SK-N-SH treated with all-trans-retinoic acid at 6 μM for 48 hours (cell line): ENCODE data around the gene MAP2K1.
"Not testable (repeated sequence)": the region's sequence is repeated elsewhere in the genome, so short reads cannot be mapped to it uniquely, and the experiment has no call there.

Source experiments
- ATAC-seq: fragments of 200-7000 bp; cut with Tn5 transposase; 3 replicates; pipeline ENCODE4 v1.9.1; 2020; ENCODE audit warnings: mild to moderate bottlenecking, moderate library complexity
- BACH2 ChIP-seq: fragments of 250-450 bp; sonication (Bioruptor Pico); IDR thresholded peaks from 2 replicates; pipeline ENCODE4 v1.9.0; 2021; ENCODE audit warnings: mild to moderate bottlenecking, borderline replicate concordance
- CSDC2 ChIP-seq: fragments of 250-450 bp; sonication (Bioruptor Pico); IDR thresholded peaks from 2 replicates; pipeline ENCODE4 v1.5.0; 2020; ENCODE audit warnings: mild to moderate bottlenecking, moderate library complexity
- ESRRG ChIP-seq: fragments of 250-450 bp; sonication (Bioruptor Pico); IDR thresholded peaks from 2 replicates; pipeline ENCODE4 v1.6.1; 2021; ENCODE audit warnings: mild to moderate bottlenecking
- GLIS3 ChIP-seq: fragments of 250-450 bp; sonication (Bioruptor Pico); IDR thresholded peaks from 2 replicates; pipeline ENCODE4 v1.5.0; 2020; ENCODE audit warnings: mild to moderate bottlenecking, moderate library complexity
- ISL1 ChIP-seq: fragments of 250-450 bp; sonication (Bioruptor Pico); IDR thresholded peaks from 2 replicates; pipeline ENCODE4 v2.1.2; 2022; ENCODE audit warnings: mild to moderate bottlenecking, moderate library complexity
- OSR1 ChIP-seq: fragments of 250-450 bp; sonication (Bioruptor Pico); IDR thresholded peaks from 2 replicates; pipeline ENCODE4 v1.8.0; 2022; ENCODE audit warnings: moderate library complexity, mild to moderate bottlenecking, inconsistent platforms
- PATZ1 ChIP-seq: fragments of 250-450 bp; sonication (Bioruptor Pico); IDR thresholded peaks from 2 replicates; pipeline ENCODE4 v1.8.0; 2020; ENCODE audit warnings: mild to moderate bottlenecking, moderate library complexity, borderline replicate concordance
- PPARA ChIP-seq: fragments of 250-450 bp; sonication (Bioruptor Pico); IDR thresholded peaks from 2 replicates; pipeline ENCODE4 v1.5.0; 2020; ENCODE audit warnings: mild to moderate bottlenecking, borderline replicate concordance
- SNAI2 ChIP-seq: fragments of 250-450 bp; sonication (Bioruptor Pico); IDR thresholded peaks from 2 replicates; pipeline ENCODE4 v1.5.0; 2020; ENCODE audit warnings: mild to moderate bottlenecking, moderate library complexity
- TCF4 ChIP-seq: fragments of 250-450 bp; sonication (Bioruptor Pico); IDR thresholded peaks from 2 replicates; pipeline ENCODE4 v1.8.0; 2021; ENCODE audit warnings: mild to moderate bottlenecking, moderate library complexity, borderline replicate concordance
- TOX ChIP-seq: fragments of 250-450 bp; sonication (Bioruptor Pico); IDR thresholded peaks from 2 replicates; pipeline ENCODE4 v1.8.0; 2021; ENCODE audit warnings: mild to moderate bottlenecking, moderate library complexity, borderline replicate concordance
- ZC3H10 ChIP-seq: fragments of 250-450 bp; sonication (Bioruptor Pico); IDR thresholded peaks from 2 replicates; pipeline ENCODE4 v1.5.1; 2021; ENCODE audit warnings: mild to moderate bottlenecking, moderate library complexity
- ZFP30 ChIP-seq: fragments of 450-650 bp; formaldehyde crosslinking; IDR thresholded peaks from 2 replicates; pipeline ENCODE4 v1.5.0; 2022; ENCODE audit warnings: mild to moderate bottlenecking, moderate library complexity
- ZNF565 ChIP-seq: fragments of 450-650 bp; formaldehyde crosslinking; conservative IDR thresholded peaks from 2 replicates; pipeline ENCODE4 v1.5.0; 2020; ENCODE audit warnings: low read depth, mild to moderate bottlenecking, moderate library complexity
- ZNF70 ChIP-seq: fragments of 450-650 bp; formaldehyde crosslinking; IDR thresholded peaks from 2 replicates; pipeline ENCODE4 v1.5.0; 2020; ENCODE audit warnings: mild to moderate bottlenecking, moderate library complexity
- ZNF8 ChIP-seq: fragments of 450-650 bp; formaldehyde crosslinking; IDR thresholded peaks from 2 replicates; pipeline ENCODE4 v1.5.0; 2020; ENCODE audit warnings: mild to moderate bottlenecking, moderate library complexity
- TF ChIP-seq, protein P1 (sequence below): fragments of 250-450 bp; sonication (Bioruptor Pico); IDR thresholded peaks from 2 replicates; pipeline ENCODE4 v1.8.0; 2021; ENCODE audit warnings: low read depth, mild to moderate bottlenecking, moderate library complexity, borderline replicate concordance
- TF ChIP-seq, protein P2 (sequence below): fragments of 250-450 bp; sonication (Bioruptor Pico); IDR thresholded peaks from 2 replicates; pipeline ENCODE4 v1.5.1; 2020; ENCODE audit warnings: low read depth, mild to moderate bottlenecking, moderate library complexity
- TF ChIP-seq, protein P3 (sequence below): fragments of 250-450 bp; sonication (Bioruptor Pico); IDR thresholded peaks from 2 replicates; pipeline ENCODE4 v1.5.1; 2021; ENCODE audit warnings: mild to moderate bottlenecking, moderate library complexity

MAP2K1 gene

GRCh38 chr15:66498501-66499386 lies 112.0 kb downstream of the MAP2K1 start:
- TF ChIP-seq ZNF8 (CRISPR knock-in tag), result no peak
- TF ChIP-seq ESRRG (CRISPR knock-in tag), result 0 out of 2 replicates have a peak, but pooled peaks have one; percentile 10
- TF ChIP-seq, all 23 proteins: peak for 1
- 0 out of 3 replicates have a peak, but pooled peaks have one; percentile 5 for ATAC-seq

DNA sequence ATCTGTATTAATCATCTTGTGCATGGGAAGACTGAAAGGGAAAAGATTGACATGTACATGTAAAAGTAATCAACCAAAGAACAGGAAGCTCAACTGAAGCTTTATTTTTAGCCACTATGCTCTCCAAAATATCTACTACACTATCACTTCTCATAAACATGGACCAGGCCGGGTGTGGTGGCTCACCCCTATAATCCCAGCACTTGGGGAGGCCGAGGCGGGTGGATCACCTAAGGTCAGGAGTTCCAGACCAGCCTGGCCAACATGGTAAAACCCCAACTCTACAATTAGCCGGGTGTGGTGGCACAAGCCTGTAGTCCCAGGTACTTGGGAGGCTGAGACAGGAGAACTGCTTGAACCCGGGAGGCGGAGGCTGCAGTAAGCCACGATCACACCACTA lies 113.6 kb downstream of the MAP2K1 start:
- not testable (repeated sequence) for ATAC-seq

- no peak for ATAC-seq
- TF ChIP-seq, protein P1, sequence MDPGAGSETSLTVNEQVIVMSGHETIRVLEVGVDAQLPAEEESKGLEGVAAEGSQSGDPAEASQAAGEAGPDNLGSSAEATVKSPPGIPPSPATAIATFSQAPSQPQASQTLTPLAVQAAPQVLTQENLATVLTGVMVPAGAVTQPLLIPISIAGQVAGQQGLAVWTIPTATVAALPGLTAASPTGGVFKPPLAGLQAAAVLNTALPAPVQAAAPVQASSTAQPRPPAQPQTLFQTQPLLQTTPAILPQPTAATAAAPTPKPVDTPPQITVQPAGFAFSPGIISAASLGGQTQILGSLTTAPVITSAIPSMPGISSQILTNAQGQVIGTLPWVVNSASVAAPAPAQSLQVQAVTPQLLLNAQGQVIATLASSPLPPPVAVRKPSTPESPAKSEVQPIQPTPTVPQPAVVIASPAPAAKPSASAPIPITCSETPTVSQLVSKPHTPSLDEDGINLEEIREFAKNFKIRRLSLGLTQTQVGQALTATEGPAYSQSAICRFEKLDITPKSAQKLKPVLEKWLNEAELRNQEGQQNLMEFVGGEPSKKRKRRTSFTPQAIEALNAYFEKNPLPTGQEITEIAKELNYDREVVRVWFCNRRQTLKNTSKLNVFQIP (CRISPR knock-in tag), result no peak
- TF ChIP-seq TOX, result no peak
- no peak for TF ChIP-seq ISL1 (CRISPR knock-in tag)
- TF ChIP-seq OSR1 (CRISPR knock-in tag), result no peak
- TF ChIP-seq ZNF565 (CRISPR knock-in tag), result no peak
- TF ChIP-seq, protein P2, sequence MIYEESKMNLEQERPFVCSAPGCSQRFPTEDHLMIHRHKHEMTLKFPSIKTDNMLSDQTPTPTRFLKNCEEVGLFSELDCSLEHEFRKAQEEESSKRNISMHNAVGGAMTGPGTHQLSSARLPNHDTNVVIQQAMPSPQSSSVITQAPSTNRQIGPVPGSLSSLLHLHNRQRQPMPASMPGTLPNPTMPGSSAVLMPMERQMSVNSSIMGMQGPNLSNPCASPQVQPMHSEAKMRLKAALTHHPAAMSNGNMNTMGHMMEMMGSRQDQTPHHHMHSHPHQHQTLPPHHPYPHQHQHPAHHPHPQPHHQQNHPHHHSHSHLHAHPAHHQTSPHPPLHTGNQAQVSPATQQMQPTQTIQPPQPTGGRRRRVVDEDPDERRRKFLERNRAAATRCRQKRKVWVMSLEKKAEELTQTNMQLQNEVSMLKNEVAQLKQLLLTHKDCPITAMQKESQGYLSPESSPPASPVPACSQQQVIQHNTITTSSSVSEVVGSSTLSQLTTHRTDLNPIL (CRISPR knock-in tag), result no peak
- TF ChIP-seq, protein P3, sequence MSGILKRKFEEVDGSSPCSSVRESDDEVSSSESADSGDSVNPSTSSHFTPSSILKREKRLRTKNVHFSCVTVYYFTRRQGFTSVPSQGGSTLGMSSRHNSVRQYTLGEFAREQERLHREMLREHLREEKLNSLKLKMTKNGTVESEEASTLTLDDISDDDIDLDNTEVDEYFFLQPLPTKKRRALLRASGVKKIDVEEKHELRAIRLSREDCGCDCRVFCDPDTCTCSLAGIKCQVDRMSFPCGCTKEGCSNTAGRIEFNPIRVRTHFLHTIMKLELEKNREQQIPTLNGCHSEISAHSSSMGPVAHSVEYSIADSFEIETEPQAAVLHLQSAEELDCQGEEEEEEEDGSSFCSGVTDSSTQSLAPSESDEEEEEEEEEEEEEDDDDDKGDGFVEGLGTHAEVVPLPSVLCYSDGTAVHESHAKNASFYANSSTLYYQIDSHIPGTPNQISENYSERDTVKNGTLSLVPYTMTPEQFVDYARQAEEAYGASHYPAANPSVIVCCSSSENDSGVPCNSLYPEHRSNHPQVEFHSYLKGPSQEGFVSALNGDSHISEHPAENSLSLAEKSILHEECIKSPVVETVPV, result no peak
- TF ChIP-seq TCF4, result no peak
- no peak for TF ChIP-seq GLIS3 (CRISPR knock-in tag)
- TF ChIP-seq ZC3H10 (CRISPR knock-in tag), result no peak
- TF ChIP-seq CSDC2 (CRISPR knock-in tag), result no peak
- TF ChIP-seq ZFP30 (CRISPR knock-in tag), result no peak
- no peak for TF ChIP-seq ZNF70 (CRISPR knock-in tag)
- TF ChIP-seq ZNF8 (CRISPR knock-in tag), result no peak
- no peak for TF ChIP-seq PATZ1 (CRISPR knock-in tag)
- no peak for TF ChIP-seq BACH2 (CRISPR knock-in tag)
- no peak for TF ChIP-seq PPARA
- TF ChIP-seq, all 23 proteins: peak for 0
Observed at GRCh38 chr15:66502491-66502890, 115.8 kb downstream of the MAP2K1 start.

DNA sequence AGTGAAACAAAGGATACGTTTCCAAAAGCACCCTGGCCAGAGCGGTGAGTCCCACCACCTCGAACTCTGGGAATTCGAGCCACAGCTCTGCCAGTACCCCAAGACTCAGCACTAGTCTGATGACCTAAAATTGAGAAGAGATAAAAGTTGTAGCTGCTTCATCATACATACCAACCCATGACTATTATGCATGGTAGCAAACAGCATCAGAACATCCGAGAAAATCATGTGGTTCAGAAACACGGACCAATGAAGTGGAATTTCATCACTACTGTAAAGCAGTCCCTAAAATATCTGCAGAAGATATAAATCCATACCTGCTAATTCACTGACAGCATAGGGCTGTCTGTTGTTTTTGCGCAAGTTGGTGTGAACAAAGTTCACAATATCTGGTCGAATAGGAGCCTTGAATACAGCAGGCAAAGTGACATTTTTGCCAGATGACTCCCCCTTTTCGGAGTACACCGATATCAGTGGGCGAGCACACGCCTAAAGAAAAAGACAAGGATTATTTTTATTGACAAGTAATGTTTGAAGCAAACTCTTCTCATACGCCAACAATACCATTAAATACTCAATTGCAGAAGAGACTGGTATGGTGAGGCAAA lies 116.4 kb downstream of the MAP2K1 start:
- ATAC-seq, result not testable (repeated sequence)

- ATAC-seq, result no peak; the same call in 2 of the 3 replicates
- no peak for TF ChIP-seq SNAI2 (CRISPR knock-in tag)
- TF ChIP-seq, protein P3, result 0 out of 2 replicates have a peak, but pooled peaks have one; percentile 25
Observed at GRCh38 chr15:66503780-66504562, 117.3 kb downstream of the MAP2K1 start.
